ENCODE results near the gene INPP5D.

The INPP5D gene

GRCh38 chr2:233247116-233247515 is 187.0 kb downstream of the INPP5D start:
- TF ChIP-seq CTCF (conservative IDR thresholded peaks at IDR 0.05) = no peak
- H3K27ac ChIP-seq = no peak overlapping the region

- no peak overlapping the region for H3K27ac ChIP-seq
- TF ChIP-seq CTCF (conservative IDR thresholded peaks at IDR 0.05) = no peak
These were observed 187.6 kb downstream of the INPP5D start for GRCh38 chr2:233247744-233248143.

GRCh38 chr2:233248999-233249398 is 188.9 kb downstream of the INPP5D start:
- H3K27ac ChIP-seq = no peak overlapping the region
- no peak for TF ChIP-seq CTCF (conservative IDR thresholded peaks at IDR 0.05)

GRCh38 chr2:233250568-233250967 is 190.4 kb downstream of the INPP5D start:
- no peak for TF ChIP-seq CTCF (conservative IDR thresholded peaks at IDR 0.05)
- H3K27ac ChIP-seq = no peak overlapping the region

GRCh38 chr2:233250985-233251305 is 190.8 kb downstream of the INPP5D start:
- peak overlapping the region; percentile 86 for H3K27ac ChIP-seq
- no peak for TF ChIP-seq CTCF (conservative IDR thresholded peaks at IDR 0.05)

GRCh38 chr2:233251306-233252116 is 191.4 kb downstream of the INPP5D start, which contains the start of gene ATG16L1:
ATG16L1 (plus strand) TSS chr2:233251673; CDS start chr2:233251828, 155 bp downstream.
- peak; percentile 96 for TF ChIP-seq CTCF (conservative IDR thresholded peaks at IDR 0.05)
- peak within 1 kb of the TSS; percentile 86 for H3K27ac ChIP-seq

- peak overlapping the region; percentile 86 for H3K27ac ChIP-seq
These were observed 192.1 kb downstream of the INPP5D start for GRCh38 chr2:233252227-233252626.

More at GRCh38 chr2:233252227-233252626, 192.1 kb downstream of the INPP5D start:
- TF ChIP-seq CTCF (conservative IDR thresholded peaks at IDR 0.05) = no peak
